ENCODE results near the gene MOSMO.

- TF ChIP-seq EZH2 (IDR thresholded peaks at IDR 0.05; ENCODE audit: insufficient read depth, poor library complexity, severe bottlenecking): no peak
- no peak for TF ChIP-seq EZH2phosphoT487 (IDR thresholded peaks at IDR 0.05; ENCODE audit: insufficient read depth, low read depth)
Measured at GRCh38 chr16:22086440-22086839, 78.5 kb downstream of the MOSMO start.
